Germinal center (tissue), 1 donor: ENCODE results near the gene MAP2K2.

Experiments
- DNase-seq: peaks from one replicate; pipeline ENCODE4 v3.0.0; 2012; ENCODE audit warnings: mixed read lengths, low spot score

Gene MAP2K2

GRCh38 chr19:4077800-4078684, 45.9 kb downstream of the MAP2K2 start:
- DNase-seq, result peak; percentile 61

GRCh38 chr19:4077007-4077374, 46.9 kb downstream of the MAP2K2 start:
- no peak for DNase-seq

GRCh38 chr19:4075373-4075772, 48.5 kb downstream of the MAP2K2 start:
- no peak for DNase-seq

GRCh38 chr19:4071610-4072009, 52.3 kb downstream of the MAP2K2 start:
- no peak for DNase-seq

GRCh38 chr19:4069331-4069959, 54.5 kb downstream of the MAP2K2 start:
- no peak for DNase-seq

GRCh38 chr19:4068047-4068966, 55.6 kb downstream of the MAP2K2 start:
- DNase-seq, result no peak

GRCh38 chr19:4067396-4068046, 56.4 kb downstream of the MAP2K2 start:
- DNase-seq, result peak; percentile 67

- peak; percentile 81 for DNase-seq
These were observed 57.1 kb downstream of the MAP2K2 start, which contains the start of gene ZBTB7A for GRCh38 chr19:4066682-4067395. Gene ZBTB7A, minus strand, starts transcription at chr19:4066899. Its CDS starts 11,667 bp downstream, at chr19:4055232.

- DNase-seq, result no peak
These were observed 57.7 kb downstream of the MAP2K2 start for GRCh38 chr19:4066176-4066606.

- peak; percentile 100 for DNase-seq
These were observed 58.3 kb downstream of the MAP2K2 start for GRCh38 chr19:4065430-4066175.

GRCh38 chr19:4064496-4065260, 59.2 kb downstream of the MAP2K2 start:
- DNase-seq, result peak; percentile 64

GRCh38 chr19:4064149-4064495, 59.8 kb downstream of the MAP2K2 start:
- no peak for DNase-seq

- DNase-seq, result no peak
These were observed 60.4 kb downstream of the MAP2K2 start for GRCh38 chr19:4063369-4064148.

GRCh38 chr19:4062419-4063368, 61.2 kb downstream of the MAP2K2 start:
- DNase-seq, result no peak

GRCh38 chr19:4061683-4062418, 62.1 kb downstream of the MAP2K2 start:
- DNase-seq, result no peak

GRCh38 chr19:4061178-4061682, 62.7 kb downstream of the MAP2K2 start:
- no peak for DNase-seq
